ENCODE measurements around the gene CAVIN2.

CAVIN2 gene

GRCh38 chr2:191891656-191892055, 44.8 kb upstream of the CAVIN2 start:
- no peak for DNase-seq (ENCODE audit: low read depth)
- TF ChIP-seq POLR2A (IDR thresholded peaks at IDR 0.05; ENCODE audit: extremely low read depth, insufficient read length), result no peak
- TF ChIP-seq MYC (IDR thresholded peaks at IDR 0.05; ENCODE audit: low read depth, low read length), result no peak
- no peak overlapping the region for H3K4me3 ChIP-seq (ENCODE audit: low read depth, low read length)

- no peak overlapping the region for H3K4me3 ChIP-seq (ENCODE audit: low read depth, low read length)
- TF ChIP-seq CTCF (IDR thresholded peaks at IDR 0.05; ENCODE audit: low read depth, low read length) (no peak), POLR2A (IDR thresholded peaks at IDR 0.05; ENCODE audit: extremely low read depth, insufficient read length) (no peak), MYC (IDR thresholded peaks at IDR 0.05; ENCODE audit: low read depth, low read length) (no peak), MAX (IDR thresholded peaks at IDR 0.05; ENCODE audit: low read depth, low read length) (no peak)
- peak; percentile 23 for DNase-seq (ENCODE audit: low read depth)
These were observed 43.0 kb upstream of the CAVIN2 start for GRCh38 chr2:191889931-191890330.

DNA sequence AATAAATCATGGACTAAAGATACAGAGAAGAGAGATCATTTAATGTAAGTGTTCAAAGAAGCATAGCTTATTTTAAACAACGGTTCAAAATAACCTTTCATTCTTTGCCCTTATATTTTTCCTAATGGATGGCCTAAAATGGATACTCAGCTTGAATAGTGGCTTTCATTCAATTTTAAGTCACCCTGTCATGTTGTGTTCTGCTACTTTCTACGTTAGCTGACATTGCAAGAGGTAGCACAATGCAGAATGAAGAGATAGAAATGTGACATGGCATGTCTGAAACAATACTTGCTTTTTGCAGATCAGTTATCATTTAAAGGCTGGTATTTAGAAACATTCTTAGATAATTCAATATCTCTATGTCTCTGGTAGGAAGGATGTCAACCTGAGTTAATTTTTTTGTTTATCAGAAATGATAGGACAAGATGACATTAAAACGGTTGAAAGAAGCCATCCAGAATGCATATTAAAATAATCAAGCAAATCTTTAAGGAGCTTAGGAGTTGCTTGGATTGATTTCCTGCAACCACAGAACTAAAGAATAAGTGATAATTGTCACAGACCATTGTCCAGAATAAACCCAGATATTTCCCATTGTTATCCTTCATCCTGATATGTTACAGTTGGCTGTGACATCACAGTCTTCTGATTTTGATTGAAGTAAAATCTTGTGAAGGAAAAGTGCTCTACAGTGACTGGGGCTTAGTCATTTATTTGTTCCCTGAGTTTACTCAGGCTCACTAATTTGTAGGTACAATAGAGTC, 41.7 kb upstream of the CAVIN2 start:
- TF ChIP-seq CTCF (IDR thresholded peaks at IDR 0.05; ENCODE audit: low read depth, low read length), result no peak
- no peak for TF ChIP-seq POLR2A (IDR thresholded peaks at IDR 0.05; ENCODE audit: extremely low read depth, insufficient read length)
- no peak for TF ChIP-seq MYC (IDR thresholded peaks at IDR 0.05; ENCODE audit: low read depth, low read length)
- TF ChIP-seq MAX (IDR thresholded peaks at IDR 0.05; ENCODE audit: low read depth, low read length), result no peak
- DNase-seq (ENCODE audit: low read depth), result no peak
- H3K4me3 ChIP-seq (ENCODE audit: low read depth, low read length), result no peak overlapping the region

GRCh38 chr2:191885650-191886049, 38.8 kb upstream of the CAVIN2 start:
- no peak for DNase-seq (ENCODE audit: low read depth)
- no peak for TF ChIP-seq CTCF (IDR thresholded peaks at IDR 0.05; ENCODE audit: low read depth, low read length)
- no peak for TF ChIP-seq POLR2A (IDR thresholded peaks at IDR 0.05; ENCODE audit: extremely low read depth, insufficient read length)
- no peak for TF ChIP-seq MYC (IDR thresholded peaks at IDR 0.05; ENCODE audit: low read depth, low read length)
- TF ChIP-seq MAX (IDR thresholded peaks at IDR 0.05; ENCODE audit: low read depth, low read length), result no peak

DNA sequence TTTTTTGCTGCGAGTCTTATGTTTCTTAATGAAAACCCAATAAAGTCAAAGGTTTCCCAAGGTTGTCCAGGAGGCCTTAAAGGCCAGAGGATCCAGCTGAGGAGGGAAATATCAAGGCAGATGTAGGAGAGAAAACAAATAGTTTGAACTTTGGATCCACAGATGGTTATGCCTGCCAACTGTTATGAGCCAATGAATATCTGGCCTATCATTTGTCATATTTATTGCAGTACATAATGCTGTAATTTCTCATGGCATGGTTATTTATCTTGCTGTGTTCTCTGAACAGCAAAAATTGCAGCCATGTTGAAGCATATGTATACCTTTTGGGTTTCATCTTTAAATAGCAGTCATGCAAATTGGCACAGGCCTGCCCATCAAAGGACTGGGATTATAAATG, 38.2 kb upstream of the CAVIN2 start:
- no peak for TF ChIP-seq CTCF (IDR thresholded peaks at IDR 0.05; ENCODE audit: low read depth, low read length)
- TF ChIP-seq MAX (IDR thresholded peaks at IDR 0.05; ENCODE audit: low read depth, low read length), result no peak
- no peak for TF ChIP-seq POLR2A (IDR thresholded peaks at IDR 0.05; ENCODE audit: extremely low read depth, insufficient read length)
- TF ChIP-seq MYC (IDR thresholded peaks at IDR 0.05; ENCODE audit: low read depth, low read length), result no peak
- no peak overlapping the region for H3K4me3 ChIP-seq (ENCODE audit: low read depth, low read length)
- no peak for DNase-seq (ENCODE audit: low read depth)

More at GRCh38 chr2:191885650-191886049, 38.8 kb upstream of the CAVIN2 start:
- no peak overlapping the region for H3K4me3 ChIP-seq (ENCODE audit: low read depth, low read length)

- TF ChIP-seq MAX (IDR thresholded peaks at IDR 0.05; ENCODE audit: low read depth, low read length), result no peak
- TF ChIP-seq CTCF (IDR thresholded peaks at IDR 0.05; ENCODE audit: low read depth, low read length), result no peak
- TF ChIP-seq MYC (IDR thresholded peaks at IDR 0.05; ENCODE audit: low read depth, low read length), result no peak
- no peak for TF ChIP-seq POLR2A (IDR thresholded peaks at IDR 0.05; ENCODE audit: extremely low read depth, insufficient read length)
- H3K4me3 ChIP-seq (ENCODE audit: low read depth, low read length), result no peak overlapping the region
- no peak for DNase-seq (ENCODE audit: low read depth)
These were observed 35.3 kb upstream of the CAVIN2 start for GRCh38 chr2:191881982-191882816.

Measured in NB4 (cell line).